NOMO-1 treated with dmso at 0.1 percent for 144 hours (cell line): ENCODE data around the gene PROC.
"Not testable (repeated sequence)": the region's sequence is repeated elsewhere in the genome, so short reads cannot be mapped to it uniquely, and the experiment has no call there.

Source experiments
- DNase-seq: peaks from one replicate; lab custom pipeline; 2025; ENCODE audit not compliant: unreplicated experiment; lab: John Stamatoyannopoulos, UW

The PROC gene

DNA sequence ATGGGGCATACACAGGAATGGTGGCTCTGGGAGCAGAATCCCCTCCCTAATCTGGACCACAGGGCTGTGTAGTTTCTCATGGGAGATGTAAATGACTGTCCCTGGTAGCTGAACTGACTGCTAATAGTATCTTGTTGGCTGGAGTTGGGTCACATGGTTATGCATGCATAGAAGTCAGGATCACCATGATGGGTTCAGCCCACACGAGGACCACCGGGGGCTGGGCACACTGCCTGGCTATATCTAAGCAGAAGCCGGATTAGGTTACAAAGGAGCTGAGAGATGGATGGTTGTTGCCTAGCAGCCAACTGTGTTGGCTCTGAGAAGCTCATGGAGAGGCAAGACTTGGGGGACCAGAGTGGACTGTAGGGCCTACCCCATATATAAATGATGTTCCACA is 23.7 kb upstream of the PROC start:
- no peak for DNase-seq

DNA sequence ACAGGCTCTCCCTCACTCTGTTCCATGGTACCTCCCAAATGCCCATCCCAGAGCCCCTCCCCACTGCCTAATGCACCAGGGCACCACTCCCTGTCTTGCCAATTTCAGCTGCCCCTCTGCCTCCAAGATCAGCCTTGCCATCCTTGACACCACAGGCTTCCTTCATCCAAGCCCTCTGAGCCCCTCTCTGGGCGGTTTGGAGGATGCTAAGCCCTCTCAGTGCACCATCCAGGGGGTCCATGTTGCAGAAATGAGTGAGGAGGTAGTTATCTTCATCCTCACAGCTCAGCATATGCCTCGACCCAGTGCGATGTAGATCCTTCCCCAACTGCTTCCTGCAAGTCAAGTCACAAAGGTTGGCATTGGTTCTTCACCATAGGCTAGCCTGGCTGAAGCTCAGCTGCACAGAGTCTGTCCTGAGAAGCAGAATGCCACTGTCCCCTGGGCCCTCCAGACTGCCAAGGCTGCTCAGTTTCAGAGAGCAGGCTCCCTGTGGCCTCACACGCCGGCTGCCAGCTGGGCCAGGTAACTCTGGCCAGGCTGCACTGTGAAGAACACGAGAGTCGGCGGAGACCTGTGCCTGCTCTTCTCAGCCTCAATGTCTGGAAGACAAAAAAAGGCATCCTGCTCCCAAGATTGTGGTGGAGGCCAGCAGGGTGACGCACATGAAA is 20.5 kb upstream of the PROC start:
- no peak for DNase-seq

DNA sequence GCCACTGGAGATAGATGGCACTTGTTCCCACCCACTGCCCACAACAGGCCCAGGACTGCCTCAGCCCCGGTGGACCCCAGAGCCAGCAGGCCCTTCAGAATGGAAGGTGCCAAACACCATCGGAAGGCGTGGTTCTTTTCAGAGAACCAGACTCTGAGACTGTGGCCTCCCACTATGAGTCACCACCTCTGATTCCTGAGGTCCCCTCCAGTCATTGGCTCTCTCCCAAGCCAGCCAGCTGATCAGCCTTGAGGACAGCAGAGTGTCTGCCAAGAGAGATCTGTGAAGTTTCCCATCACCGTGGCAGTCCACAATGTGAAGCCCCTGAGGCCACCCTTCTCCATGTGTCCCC is 20.0 kb upstream of the PROC start:
- DNase-seq = peak; percentile 57

DNA sequence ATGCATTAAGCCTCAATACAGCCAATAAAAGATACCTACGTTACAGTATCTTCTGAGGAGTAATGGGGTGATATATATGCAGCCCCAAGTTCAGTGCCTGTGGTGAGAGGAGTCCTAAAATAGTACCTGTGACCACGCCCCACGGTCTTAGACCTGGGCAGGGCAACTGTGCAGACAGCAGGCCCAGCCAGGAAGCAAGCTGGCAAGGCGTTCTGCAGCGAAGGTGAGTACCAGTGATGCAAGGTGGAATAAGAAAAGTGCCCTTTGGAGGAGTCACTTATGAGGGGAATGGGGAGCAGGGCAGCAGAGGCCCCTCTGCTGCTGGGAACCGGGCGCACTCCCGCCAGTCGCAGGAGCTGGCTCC is 17.7 kb upstream of the PROC start:
- no peak for DNase-seq

DNA sequence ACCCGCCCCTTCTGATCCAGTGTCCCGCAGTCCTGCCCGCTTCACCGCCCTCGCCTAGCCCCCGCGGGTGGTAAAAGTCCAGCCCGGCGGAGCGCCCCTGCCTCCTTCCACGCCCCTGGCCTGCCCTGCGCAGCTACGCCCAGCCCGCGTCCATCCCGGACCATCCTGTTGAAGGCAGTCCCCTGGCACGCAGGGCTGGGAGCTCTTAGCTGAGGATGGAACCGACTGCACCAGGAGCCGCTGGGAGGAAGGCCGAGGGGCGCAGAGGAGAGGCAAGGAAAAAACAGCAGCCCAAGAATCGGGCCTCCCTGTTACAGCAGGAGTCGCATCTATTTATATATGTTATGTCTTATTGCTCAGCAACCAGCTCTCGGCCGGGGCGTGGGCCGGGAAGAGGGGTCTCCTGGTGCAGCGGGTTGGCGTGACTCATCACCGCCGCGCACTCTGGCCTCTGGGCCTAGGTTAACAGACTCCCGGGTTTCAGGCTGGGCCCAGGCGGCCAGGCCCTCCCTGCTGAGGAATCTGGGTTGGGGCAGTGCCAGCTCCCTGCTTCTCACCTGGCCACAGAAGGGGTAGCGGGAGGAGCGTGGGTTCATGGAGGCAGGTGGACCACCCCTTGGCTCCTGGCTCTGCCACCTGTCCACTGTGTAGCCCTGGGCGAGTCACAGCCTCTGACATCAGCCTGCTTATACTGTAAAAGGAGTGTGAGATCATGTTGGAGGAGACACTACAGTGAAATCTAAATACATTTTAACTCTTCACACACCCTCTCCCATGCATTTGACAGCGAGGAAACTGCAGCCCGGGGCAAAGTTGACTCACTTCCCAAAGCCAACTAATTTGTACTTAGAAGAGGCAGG is 17.1 kb upstream of the PROC start:
- DNase-seq = no peak

DNA sequence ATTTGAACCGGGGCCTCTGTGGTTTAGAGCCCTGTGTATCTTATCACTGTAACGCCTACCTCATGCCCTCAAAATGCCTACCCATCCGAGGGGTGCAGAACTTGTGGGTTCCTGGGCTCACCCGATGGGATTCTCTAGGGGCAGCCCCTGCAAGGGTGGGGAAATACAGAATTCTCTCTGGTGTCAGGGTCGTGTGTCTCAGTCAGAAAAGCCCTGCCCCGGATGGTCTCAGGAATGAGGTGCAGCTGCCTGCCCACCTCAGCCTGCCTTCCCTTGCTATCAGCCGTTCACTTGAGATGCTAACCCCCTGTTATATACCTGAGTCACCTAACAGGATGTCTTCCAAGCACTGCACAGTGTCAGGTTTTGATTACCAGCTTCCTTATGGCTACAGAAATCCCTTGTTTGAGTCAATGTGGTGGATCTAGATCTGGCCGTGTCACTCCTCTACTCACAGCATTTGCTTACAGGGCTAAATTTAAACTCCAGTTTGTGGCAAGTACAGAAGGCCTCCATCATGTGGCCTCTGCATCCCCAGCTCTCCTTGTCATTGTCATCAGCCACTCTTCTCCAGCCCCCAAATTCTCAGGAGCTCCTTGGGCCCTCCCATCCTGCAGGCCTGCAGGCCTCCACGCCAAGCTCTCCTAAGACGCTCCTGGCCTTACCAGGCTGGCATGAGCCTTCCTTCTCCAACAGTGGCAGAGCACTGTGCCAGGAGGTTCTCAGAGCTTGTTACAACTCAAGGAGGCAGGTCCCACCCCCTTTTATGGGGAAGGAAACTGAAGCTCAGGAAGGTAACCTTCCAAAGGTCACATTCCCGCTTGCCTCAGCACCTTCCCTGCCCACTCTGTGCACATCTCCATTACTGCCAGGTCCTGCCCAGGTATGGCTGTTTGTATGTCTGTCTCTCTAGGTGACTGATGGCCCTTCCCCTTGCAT is 16.2 kb upstream of the PROC start:
- no peak for DNase-seq

DNA sequence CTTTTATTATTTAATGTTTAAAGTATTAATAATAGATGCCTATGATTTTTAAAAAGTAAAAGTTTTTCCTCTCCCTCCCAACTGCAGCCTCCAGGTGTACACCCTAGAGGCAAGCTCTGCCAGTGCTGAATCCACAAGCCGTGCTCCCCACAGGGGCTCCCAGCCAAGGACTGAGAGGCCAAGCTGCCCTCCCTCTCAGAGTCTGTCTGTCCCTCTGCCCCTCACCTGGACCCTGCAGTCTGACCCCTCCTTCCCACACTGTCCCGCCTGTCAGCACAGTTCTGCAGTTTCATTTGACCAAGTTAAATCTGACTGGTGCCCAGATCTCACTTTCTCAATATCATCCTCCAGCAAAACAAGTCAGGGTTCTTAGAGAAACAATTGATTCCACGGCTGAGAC is 14.8 kb upstream of the PROC start:
- DNase-seq = no peak

DNA sequence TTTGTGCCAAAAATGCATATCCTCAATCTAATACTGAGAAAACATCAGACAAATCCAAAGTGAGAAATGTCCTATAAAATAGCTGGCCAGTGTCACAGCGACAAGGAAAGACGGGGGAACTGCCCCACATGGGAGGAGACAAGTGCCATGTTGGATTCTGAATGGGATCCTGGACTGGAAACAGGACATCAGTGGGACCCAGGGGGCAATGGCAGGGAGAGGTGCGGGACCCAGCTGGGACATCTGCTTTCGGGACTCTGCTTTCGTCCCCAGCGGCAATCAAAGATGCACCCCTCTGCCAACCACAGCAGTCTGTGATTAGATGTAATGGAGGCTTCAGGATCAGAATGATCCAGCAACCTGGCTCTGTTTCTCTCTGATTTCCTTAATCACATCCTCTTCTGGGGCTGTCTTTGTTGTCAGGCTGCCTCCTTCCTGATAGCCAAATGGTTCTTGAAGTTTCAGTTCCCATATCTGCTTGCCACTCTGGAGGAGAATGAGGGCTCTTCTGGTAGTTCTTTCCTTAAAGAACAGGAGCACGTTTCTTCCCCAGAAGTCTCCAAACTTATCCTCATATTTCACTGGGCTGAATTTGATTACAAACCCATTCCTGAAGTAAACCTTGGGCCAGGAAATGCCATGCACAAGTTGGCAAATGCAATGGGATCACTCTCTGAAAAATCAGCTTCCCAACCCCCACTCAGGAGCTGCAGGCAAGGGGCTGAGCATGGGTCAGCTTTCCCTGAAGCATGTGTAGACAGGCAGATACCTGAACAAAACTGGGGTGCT is 13.6 kb upstream of the PROC start:
- DNase-seq = peak; percentile 60

DNA sequence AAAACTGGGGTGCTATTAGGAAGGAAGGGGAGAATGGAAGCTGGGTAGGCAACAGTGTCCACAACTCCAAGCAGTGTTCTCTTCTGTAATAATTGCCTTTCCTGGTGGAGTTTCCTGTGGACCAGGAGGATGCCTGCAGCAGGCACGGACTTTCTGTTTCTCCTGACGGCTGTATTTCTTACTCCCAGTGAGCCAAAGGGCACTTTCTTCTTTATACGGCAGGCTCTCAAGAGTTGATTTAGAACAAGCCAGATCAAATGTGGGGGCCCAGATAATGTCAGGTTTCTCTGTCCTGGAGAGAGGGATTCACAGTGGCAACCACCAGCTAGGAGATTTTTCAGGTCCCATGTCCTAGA is 13.0 kb upstream of the PROC start:
- DNase-seq = no peak

DNA sequence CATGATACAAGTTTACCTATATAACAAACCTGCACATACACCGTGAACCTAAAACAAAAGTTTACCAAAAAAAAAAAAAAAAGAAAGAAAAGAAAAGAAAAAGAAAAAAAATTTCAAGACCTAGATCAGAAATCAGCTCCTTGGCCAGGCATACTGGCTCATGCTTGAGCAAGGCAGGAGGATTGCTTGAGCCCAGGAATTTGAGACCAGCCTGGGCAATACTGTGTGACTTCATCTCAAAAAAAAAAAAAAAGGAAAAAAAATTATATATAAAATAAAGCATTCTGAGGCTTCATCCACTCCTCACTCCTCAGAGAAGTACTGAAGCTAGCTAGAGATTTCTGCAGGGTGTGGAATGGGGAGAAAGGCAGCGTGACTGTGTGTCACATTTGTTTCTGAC is 11.8 kb upstream of the PROC start:
- no peak for DNase-seq

DNA sequence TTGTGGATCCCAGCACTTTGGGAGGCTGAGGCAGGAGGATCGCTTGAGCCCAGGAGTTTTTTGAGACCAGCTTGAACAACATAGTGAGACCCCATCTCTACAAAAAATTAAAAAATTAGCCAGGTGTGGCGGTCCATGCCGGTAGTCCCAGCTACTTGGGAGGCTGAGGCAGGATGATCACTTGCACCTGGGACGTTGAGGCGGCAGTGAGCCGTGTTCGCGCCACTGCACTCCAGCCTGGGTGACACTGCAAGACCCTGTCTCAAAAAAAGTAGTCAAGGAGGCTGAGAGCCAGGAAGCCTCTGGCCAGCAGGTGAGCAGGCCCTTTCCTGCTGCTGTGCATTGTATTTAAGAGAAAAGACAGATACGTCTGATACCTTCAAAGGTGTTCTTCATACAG is 11.1 kb upstream of the PROC start:
- no peak for DNase-seq

DNA sequence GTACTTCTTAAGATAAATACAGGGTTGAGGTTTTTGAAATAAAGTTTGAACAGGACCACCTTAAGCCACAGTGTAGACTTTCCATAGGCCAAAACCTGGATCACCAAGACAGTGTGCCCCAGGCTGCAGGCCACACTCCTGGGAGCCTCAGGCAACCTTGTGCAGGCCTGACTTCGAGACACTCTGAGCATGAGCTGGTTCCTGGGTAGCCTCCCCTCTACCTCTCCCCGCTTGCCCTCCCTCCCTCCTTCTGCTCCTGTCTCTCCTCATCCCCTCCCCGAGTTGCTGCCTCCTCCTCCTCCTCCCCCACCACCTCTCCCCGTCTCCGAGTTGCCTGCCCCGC is 10.6 kb upstream of the PROC start:
- DNase-seq = no peak

DNA sequence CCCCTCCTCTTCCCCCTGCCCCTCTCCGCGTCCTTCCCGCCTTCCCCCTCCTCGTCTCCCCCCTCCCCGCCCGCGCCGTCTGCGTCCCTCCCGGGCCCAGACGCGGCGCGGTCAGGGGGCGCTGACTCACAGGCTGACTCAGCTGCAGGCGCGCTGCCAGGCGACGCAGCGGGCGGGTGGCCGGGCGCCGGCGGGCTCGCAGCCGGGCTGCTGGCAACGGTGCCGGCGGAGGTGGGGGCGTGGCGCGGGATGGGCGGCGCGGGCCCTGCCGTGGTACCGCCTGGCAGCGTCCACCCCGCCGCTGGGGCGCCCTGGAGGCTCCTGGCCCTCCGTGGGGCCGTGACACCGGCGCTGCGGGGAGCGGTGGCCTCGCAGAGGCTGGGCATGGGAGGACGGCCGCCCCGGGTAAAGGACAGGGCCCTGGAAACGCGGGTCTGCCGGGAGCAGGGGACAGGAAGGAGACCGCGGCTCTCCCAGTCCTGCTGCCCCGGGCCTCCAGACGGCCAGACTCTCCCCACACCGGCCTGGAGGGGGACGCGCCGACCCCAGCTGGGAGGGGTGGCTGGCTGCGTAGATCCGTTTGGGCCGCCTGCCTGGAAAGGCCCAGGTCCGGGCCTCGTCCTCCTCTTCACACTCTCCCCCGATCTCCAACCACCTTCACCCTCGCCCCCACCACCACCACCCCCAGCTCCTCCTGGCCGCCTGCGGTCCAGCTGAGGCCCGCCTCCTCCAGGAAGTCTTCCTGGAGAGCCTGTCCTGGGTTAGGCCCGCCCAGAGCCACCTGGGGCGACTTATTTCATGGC is 10.0 kb upstream of the PROC start:
- peak; percentile 74 for DNase-seq

DNA sequence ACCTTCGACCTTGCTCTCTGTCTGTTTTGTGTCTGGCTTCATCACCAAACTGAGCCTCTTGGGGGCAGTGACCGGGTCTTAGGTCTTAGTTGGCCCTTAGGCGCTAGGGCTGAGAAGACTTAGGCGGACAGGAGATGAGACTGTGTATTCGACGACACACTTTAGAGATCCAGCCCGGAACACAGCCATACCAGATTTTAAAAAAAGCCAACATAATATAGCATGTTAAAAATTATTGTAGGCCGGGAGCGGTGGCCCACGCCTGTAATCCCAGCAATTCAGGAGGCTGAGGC is 9.5 kb upstream of the PROC start:
- no peak for DNase-seq

DNA sequence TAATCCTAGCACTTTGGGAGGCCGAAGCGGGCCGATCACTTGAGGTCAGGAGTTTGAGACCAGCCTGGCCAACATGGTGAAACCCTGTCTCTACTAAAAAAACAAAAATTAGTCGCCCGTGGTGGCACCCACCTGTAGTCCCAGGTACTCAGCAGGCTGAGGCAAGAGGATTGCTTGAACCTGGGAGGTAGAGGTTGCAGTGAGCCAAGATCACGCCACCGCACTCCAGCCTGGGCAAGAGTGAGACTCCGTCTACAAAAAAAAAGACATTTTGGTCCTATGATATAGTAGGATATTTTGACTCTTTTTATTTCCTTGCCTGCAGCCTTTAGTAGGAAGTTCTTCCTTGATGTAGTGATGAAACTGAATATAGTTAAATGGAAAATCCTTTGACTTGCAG is 8.5 kb upstream of the PROC start:
- DNase-seq = not testable (repeated sequence)

DNA sequence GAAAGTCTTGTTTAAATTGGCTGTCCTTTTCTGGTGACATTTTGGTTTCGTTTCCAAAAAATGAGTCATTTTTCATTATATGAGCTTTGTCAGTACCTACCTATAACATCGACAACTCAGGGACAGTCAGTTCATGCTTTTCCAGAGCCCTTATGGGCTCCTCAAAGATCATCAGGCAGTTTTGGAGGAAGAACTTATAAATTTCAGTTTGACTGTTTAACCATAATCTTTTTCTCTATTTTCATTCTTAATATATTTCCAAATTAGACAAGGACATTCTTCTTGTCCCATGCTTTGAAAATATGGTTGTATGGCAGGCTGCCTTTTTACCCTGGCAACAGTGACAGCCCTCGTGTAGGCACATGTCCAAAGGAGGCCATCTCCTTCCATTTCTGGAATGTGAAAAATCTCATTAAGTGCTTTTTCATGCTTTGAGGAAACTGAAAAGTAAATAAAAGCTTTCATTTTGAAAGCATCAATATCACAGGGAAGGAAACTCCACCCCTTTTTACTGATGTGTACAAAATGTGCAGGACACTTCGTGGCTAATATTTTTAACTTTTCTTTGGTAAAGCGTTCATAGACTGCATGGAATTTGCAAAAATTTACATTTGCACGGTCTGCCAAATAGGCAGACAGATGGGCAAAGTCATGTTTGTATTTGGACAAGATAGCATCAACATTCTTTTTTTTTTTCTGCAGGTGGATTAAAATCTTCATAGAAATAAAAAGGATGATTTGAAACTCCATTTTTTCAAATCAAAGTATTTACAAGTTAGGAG is 7.2 kb upstream of the PROC start:
- no peak for DNase-seq

DNA sequence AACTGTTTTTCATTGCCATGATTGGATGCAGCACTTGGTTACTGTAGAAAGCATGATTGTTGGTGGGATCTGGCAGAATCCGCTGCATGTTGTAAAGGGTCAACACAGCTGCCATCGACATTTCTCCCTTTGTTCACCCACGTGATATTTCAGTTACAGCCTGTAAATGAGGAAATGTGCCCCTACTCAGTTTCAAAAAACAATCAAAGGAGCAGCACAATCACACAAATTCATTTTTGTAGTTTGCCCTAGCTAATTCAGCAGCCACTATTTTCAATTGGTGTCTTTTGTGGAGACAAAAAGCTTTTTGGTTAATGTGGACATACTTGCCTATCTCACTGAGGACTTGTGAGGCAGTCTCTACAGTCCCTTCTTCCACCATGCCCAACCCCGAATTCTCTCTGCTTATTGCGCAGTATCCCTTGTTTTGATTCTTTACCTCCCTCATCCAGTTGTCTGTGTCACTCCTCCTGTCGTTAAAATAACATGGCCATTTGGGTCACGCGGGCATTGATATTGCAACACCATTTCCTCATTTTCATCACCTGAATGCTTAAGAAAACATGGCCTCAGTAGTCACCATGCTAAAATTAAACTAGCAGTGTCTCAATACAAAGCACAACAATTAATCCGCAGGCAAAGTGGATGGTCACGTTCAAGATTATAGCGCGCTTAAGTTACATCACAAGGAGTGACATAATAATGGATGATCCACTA is 6.4 kb upstream of the PROC start:
- DNase-seq = peak; percentile 92

DNA sequence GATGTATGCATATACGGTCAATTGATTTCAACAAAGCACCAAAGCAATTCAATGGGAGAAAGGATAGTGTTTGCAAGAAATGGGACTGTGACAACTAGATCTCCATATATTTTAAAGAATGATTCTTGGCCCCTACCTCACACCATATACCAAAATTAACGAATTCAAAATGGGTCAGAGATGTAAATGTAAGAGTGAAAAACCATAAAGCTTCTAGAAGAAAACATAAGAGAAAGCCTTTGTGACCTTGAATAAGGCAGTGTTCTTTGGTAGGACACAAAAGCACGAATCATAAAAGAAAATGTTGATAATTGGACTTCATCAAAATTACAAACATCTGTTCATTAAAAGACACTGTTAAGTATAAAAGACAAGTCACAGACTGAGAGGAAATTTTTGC is 5.0 kb upstream of the PROC start:
- DNase-seq = no peak
